22Rv1 (cell line): ENCODE data around the gene DYNLT3.

Experiments used
- CTCF ChIP-seq: fragments of 450-650 bp; IDR thresholded peaks from 2 replicates; pipeline ENCODE4 v1.5.1; 2017; ENCODE audit warnings: mild to moderate bottlenecking
- ZFX ChIP-seq: fragments of 450-650 bp; IDR thresholded peaks from 2 replicates; pipeline ENCODE4 v1.6.1; 2017; ENCODE audit warnings: antibody characterized with exemption, borderline replicate concordance

DNA sequence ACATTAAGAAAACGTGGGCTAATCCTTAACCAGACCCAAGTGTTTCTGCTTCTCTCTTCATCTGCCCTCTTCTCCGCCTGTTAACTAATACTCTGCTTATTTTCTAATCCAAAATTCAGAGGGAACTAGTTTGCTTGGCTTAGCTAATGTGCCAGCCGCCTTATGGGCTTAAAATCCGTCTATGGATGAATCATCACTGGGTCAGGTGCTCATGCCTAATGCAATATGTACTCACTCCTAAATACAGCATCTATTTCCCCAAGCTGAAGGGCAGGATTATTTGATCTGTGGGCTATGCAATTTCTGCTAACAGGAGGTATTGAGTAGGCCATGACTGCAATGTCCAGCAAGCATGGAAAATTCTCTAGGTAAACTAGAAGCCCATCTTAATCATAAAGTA lies 12.4 kb downstream of the DYNLT3 start:
- no peak for TF ChIP-seq CTCF
- no peak for TF ChIP-seq ZFX
